ENCODE measurements around the gene RTP2. TPM values are rescaled to one million over a fixed set of nuclear protein-coding genes. Genes with fewer than 3 reads are reported as not detected.

The RTP2 gene, protein sequence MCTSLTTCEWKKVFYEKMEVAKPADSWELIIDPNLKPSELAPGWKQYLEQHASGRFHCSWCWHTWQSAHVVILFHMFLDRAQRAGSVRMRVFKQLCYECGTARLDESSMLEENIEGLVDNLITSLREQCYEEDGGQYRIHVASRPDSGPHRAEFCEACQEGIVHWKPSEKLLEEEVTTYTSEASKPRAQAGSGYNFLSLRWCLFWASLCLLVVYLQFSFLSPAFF
- polyA plus RNA-seq (ENCODE audit: insufficient read length in 12 of 12): not detected
- long read RNA-seq, donor 1: 0 reads
- long read RNA-seq, donor 2: 0 reads
- long read RNA-seq, donor 3: 0 reads
- long read RNA-seq, donor 4: 0 reads
- long read RNA-seq, donor 5: 0 reads
- long read RNA-seq, donor 6: 0 reads
- long read RNA-seq, donor 7: 0 reads
- long read RNA-seq, donor 8: 0 reads
- long read RNA-seq, donor 9: 0 reads
- long read RNA-seq, donor 10: 0 reads
- long read RNA-seq, donor 11: 0 reads

DNA sequence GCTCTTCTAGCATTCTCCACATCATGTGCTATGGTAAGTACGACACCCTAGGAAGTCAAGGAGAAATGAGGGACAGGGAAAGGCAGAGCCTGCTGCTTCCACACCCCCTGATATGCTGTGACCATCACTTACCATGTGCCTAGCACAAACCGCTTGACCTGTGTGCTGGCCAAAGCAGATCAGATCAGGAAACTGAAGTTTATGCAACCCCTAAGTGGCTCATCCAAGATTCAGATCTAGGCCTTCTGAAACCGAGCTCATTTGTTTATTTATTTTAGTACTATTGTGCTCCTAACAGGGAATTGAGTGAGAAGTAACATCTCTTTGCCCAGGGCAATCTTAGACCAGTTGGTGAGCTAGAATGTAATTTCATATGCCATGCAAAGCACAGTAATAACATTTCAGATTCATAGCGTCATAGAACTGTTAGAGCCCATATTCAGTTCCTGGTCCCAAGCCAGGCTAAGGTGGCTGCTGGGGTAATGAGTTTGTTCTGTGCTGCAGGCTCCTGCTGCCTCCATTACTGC, at the start of gene RTP2:
Gene RTP2 (minus strand): TSS at position 51 of the 527 bp plus-strand sequence. CDS start 429 bp downstream, outside the sequence.
- DNase-seq: no peak

DNA sequence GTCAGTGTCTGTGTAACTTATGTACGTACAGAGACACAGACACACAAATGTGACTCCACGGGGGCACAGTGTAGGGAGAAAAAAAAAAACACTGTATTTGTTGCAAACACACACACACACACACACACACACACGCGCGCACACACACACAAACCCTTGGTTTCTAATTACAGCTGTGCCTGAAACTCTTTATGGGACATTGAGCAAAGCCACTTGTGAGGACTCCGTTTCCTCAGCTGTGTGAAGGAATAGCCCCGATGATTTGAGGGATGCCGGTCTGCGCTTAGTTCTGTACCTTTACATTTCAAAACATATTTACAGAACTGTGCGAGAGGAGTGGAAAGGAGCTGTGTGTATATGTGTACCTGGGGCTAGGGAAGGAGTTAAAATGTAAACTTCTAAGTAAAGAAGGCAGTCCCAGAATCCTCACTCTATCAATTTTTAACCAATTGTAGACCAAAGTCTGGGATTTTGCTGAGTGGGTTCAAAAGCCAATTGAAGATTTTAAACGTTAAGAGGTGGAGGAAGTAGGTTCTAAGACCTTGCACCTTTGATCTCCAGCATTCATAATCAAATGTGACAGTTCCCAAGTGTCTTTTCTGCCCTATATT, 48.3 kb upstream of the RTP2 start:
- no peak for DNase-seq

DNA sequence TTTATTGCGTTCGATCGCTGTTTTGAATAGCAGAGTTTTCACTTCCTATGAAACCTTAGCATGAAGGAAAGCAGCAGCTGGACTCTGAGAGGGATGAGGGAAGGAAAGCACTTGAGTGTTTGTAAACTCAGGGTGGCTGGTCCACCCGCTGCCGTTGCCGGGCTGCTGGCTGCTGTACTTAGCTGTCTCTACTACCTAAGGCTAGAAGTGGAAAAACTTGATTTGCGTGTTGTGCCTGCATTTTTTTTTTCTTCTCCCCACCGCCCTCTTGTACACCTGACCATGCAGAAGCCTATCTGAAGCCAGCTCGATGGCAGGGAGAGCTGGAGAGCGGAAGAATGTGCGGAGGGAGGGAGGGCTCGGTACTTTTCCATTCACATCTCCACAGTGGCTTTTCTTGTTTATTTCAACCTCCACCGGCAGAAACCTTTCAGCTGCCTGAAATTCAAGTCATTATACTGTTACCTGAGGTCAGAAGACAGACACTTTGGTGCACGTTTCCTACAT, 47.7 kb upstream of the RTP2 start:
- DNase-seq: no peak

DNA sequence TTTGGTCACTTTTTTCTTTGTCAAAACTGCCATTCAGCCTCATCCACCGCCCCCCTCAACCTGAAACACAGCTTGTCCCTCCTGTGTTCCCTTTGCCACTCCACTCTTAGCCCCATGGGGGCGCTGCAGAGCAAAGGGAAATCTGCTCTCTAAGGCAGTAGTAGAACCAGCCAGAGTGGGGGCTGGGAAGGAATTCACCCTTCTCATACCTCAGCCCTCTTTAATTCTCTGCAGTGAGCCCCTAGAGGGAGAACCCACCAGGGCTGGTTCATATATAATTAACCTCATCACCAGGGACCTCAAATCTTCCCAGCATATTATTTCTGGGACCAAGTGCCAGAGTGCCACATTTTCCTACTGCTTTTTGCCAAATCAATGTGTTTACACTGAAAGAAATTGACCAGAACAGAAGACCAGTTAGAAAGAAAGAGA, 45.7 kb upstream of the RTP2 start:
- DNase-seq: peak; percentile 89

DNA sequence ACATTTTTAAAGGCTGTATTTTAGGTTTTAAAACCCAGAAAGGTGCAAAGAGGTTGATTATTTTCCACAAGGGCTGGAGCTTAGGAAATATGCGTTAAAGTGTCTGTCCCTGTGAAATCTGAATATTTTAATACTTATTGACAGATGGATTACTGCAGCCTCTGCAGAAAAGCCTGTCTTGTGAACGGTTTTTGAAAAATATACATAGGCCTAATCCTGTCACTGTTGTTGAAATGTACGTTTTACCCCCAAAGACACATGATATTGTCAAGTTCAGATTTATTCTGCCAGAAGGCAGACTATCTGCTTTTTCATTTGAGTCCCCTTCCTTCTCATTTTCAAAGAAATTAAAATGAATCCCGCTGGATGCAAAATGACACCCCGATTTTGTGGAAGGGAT, 45.1 kb upstream of the RTP2 start:
- DNase-seq: no peak

DNA sequence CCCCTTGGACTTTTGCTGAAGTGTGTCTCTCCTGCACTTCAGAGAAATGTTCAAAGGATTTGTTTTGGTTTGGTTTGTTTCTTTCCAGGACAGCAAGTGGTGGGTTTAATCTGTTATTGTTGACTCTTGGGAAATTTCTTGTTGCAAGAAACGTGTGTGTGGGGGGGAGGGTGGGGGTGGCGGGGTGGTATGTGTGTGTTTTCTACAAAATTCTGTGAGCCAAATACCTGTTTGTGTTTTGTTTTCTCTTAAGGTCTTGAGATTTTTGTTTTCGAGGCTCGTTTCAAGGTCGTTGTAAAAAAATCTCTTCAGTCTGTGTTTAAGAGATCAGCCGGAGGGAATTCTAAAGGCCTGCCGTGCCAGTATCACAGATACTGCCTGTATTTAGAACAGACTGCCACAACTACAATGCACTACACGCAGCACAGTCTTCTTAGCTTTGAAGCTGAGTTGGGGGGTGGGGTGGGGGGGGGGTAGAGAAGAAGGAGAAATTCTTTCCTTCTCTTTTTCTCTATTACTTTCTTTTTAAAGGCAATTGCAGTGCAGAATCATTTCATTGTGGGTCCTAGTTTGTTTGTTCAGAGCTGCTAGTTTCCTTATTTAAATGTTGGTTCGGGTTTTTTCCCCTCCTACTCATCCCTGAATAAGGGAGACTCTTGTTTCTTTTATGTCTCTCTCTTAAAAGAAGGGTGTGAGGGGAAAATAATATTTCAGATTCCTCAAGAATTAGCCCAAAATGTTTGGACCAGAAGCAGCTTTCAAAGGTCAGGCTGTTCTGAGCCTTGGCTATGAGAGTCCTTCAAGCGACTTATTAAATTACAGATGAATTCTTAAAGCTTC, 44.3 kb upstream of the RTP2 start:
- no peak for DNase-seq

DNA sequence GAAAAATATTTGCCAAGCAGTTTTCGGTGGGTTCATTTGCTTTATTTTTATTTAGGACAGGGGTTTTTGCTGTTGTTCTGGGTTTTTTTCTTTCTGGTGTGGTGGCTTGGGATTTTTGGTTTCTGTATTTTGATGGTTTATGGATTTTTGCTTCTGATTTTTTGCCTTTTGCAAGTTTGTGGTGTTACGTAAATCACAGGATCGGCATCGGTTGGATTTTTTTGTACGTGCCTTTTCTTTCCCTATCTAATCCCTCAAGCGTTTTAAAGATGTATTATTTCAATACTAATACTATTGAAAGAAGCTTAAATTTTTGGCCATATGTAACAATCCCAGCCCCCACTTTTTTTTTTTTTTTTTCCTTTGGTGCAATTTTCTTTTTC, 43.7 kb upstream of the RTP2 start:
- no peak for DNase-seq

DNA sequence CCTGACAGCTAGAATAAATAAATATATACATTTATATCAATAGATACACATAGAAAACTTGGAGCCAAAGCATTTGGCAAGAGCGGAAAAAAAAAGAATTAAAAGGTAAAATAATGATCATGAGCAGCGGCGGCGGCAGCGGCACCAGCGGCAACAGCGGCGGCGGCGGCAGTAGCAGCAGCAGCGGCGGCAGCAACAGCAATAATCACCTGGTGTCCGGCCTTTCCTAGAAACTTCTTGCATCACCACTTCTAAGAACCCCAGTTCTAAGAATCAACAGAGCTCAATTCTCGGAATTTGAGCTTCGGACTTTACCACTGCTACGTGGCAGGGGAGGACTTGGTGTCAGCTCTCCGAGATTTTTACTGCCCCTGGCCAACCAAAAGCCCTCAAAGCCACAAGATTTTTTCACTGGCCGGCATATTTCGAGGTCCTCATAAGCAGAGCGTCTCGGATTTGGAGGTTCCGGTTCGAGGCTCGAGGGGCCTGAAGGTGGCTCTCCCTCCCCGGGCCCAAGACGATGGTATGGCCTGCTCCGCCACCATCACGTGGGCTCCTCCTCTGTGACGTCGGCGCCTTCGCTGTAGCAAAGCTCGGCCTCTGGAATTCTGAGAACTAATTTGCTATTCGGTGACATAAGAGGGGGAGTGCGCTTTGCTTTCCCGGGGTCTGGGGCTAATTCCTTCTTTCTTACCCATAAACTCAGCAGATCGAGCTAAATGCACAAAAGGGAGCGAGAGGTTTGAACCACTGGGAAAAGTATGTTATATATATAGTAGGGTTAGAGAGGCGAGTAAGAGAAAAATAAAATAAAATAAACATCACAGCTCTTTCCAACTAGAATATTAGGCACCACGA, 43.1 kb upstream of the RTP2 start, which contains the start of gene BCL6:
Gene BCL6 (minus strand): TSS at position 268 of the 858 bp plus-strand sequence. CDS start 11,775 bp downstream, outside the sequence.
- DNase-seq: peak; percentile 98

DNA sequence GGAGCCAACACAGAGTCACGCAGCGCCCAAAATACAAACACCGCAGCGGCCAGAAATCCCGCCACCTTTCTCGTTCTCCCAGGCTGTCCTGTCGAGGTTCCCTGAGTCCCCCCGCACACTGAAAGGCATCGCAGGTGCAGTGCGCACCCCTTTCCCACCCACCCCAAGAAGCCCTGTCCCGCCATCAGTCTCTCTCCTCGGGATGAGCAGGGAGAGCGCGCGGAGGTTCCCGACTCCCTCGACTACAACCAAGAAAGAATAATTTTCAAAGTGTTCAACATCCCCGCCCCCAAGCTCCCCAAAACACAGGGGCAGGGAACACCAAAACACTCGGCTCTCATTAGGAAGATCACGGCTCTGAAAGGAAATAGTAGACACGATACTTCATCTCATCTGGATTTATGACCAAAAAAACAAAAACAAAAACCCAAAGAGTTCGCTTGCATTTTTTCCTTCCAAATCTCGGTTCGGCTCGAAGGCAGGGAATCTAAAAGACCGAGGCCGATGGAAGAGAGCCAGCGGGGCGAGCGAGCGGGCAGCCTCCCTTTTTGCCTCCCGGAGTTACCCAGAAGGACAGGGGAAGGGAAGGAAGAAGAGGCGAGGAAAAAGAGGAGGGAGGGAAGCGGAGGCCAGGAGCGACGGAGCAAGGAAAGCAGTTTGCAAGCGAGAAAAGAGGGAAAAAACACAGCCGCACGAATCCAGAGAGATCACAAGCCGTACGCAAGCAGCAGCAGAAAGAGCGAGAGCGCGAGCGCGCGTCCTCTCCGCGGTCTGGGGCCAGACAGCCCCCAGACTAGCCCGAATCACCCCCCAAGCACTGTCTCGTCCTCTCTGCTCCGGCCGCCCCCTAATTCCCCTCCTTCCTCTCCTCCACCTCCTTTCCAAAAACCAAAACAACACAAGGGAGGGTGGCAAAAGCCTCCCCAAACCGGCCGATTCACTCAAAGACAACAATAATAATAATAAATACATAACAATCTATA, 42.1 kb upstream of the RTP2 start:
- DNase-seq: peak; percentile 85

DNA sequence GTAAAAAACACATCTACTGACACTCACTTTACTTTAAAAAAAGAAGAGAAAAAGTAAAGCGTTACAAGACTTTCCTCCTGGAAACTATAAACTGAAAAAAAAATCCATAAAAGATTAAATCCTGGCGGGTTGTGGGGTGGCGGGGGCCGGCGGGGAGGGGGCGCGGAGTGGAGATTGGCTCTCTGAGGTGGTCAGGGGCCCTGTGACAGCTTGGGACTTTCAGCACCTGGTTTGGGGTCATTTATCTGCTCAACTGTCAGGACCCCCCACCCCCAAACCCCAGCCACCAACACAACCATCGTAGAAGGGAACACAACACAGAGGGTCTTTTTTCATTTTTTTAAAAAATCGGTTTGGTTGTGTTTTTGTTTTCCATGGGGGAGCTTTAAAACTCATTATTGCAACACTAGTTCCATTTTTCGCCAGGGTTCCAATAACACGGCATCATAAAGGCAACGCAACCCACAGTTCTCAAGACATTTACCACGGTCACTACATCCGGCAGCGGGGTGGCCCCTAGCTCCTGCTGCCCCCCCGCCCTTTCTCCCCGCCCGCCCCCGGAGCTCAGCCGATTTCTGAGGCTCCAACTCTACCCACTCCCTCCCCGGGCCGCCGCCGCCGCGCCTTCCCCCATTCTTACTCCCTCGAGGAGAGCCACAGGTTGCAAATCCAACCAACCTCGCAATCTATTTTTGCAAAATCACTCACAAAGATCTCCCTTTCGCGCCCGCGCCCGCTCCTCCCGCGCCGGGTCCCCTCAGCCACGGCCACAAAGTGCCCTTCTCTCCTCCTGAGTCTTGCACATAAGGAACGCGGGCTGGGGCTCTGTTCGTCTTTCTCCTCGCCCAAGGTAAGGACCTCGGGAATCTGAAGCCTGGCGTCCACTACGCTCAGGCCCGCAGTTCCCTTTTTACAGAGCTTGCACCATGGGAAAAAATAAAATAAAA, 41.1 kb upstream of the RTP2 start:
- DNase-seq: peak; percentile 52

DNA sequence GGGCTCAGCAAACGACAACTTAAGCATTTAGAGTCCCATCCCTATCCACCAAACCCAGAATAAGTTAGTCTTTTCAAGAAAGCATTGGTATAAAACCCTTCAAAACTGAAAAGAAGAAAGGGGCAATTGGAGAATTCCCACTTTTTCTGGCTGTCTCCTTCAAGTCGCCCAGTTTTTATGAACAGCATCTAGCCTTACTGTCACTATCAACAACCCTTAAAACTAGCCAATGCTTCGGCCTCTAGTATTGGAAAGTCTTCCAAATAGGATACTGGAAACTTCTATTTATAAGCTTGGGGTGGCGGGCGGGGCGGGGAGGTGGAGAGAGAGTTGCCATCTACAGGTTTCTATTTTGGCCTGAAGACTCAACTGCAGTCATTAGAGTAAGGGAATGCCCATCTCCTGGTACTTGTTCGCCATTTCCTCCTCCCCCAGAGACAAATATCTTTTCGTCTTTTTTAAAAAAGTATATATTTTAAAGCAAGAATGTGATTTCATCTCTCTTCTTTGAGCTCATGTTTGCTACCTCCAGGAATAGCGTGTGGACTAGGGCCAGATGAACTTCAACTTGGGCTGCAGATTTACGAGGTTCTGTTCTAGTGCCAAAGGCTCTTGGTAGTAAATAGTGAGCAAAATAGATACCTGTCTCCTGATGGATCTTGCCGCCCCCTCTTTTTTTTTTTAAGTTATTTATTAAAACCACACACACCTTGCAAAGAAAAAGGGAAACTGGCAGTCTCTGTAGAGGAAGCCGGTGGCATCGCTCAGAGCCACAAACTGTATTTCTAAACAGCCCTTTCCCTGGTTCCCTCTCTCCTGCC, 40.2 kb upstream of the RTP2 start:
- DNase-seq: no peak

DNA sequence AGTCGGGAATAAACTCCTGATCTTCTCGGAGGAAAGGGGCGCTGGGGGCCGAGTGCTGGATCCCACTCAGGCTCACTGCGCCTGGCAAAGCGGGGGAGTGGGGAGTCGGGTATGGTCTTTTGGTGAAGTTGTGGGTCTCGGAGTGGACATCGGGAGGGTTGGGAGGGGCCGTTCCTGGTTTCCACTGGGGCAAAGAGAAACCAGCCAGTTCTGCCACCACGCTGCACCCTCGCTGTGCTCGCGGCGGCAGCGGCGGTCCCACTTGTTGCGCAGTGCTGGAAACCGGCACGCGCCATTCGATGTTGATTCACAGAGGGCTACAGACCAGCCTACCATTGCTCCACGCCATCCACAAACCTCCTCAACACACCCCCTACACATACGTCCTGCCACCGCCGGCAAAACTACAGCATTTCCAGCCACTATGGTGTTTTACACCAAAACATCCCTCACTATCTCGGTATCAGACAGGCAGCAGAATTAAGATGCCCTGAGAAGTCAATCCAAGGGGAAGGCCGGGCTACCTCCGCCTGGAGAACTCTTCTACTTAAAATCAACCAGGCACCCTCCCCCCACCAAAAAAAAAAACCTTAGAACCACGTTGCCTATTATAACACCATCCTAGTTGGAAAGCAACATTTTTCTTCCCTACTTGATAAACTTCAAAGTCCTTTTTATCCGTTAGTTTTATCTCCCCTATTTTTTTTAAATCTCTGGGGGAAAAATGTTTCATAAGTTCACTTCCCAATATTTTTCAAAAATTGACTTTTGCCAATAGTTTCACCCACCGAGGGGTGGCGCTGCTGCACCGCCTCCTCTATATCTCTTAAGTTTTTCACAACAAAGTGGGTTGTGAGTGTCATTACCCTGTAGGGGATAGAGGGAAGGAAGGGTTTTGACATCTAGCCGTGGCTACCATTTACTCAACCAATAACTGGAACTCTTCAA, 39.3 kb upstream of the RTP2 start:
- peak; percentile 80 for DNase-seq

DNA sequence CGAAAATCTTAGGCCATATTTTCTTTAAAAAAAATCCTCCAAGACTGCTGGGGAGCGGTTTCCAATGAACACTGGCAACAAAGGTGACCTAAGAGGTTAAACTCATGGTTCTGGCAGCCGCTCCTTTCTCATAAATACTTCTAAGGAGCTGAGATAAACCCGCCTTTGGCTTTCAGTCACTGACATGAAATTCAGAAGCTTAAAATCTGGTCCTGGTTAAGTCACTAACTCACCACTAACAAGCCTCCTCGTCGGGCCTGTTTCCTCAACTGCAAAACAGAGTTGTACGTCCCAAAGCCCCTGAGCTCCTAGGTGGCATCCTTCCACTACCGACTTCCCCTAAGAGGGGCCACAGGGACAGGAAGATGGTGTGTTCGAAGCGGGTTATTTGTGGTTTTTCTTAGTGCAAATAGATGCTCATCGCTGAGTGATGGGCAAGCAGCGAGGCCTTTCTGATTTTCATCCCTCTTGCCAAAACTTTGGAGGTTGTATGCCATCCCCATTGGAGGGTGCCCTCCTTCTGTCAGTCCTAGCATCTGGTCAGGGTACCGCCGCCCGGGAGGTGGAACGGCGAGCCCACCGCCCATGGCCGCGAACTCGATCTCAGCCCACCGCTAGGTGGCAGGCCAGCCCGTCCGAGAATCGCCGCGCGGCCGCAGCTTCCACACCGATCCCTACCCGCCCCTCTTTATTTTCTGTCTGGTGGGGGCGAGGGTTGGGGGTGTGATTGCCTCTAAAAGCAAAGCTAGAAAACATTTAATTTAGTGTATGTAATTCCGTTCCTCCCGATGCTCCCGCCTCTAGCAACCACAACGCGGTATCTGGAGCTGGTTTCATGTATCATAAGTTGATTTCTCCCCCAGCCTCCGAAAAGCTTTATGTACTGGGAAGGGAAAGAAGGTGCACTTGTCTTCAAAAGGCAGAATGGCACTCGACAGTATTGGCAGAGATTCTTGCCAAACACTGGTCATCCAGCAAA, 38.4 kb upstream of the RTP2 start:
- peak; percentile 81 for DNase-seq

DNA sequence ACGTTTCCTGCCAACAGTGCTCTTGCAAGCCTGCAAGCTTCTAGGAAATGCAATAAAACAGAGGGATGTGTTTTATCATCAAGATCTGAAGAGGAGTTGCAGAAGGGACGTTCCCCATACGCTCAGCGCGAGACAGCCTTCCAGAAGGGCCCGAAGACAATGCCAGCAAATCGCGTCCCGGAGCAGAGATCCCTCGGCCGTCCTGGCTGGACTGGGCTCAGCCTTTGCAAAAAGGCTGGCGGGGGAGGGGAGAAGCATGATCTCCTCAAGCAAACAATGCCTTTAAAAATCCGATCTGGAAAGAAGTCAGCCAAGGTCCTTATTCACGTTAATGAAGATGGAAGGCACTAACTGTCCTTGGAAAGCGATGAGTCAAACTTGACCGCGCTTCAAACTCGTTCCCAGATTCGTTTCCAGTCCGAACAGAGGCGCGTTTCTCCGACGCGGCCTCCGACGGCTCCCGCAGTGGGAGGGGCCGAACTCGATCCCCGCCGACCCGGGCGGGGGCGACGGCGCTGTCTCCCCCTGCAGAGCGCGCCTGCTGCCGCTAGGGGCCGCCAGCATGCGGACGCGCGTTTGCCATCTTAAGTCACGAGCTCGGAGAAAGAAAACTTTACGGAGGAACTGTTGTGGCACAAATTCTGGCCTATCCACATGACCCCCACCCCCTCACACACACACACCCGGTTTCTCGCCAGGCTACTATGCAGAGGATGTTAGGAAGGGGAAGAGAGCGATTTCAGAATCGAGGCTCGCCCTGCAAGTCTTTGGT, 37.4 kb upstream of the RTP2 start:
- DNase-seq: peak; percentile 94

Measured in muscle of arm (tissue), 14 donors.